Measurements from ENCODE around the gene PTBP2.
A peak's percentile ranks its signal among the peaks of the same experiment; 100 is the strongest.

DNA sequence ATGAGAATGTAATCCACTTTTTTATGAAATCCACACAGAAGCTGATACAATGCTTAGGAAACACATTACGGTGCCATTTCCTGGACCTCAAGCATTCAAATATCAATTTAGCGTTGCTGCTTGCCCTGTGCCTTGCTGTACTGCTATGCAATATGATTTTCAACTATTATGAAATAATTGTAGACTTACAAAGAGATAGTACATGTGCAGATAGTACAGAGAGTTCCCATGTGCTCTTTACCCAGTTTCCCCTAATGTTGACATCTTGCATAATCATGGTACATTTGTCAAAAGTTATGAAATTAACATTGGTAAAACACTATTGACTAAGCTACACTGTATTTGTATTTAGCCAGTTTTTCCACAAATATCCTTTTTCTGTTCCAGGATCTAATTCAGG lies 37.7 kb upstream of the PTBP2 start:
- TF ChIP-seq EP300 (IDR thresholded peaks at IDR 0.05) (peak in 1 of 2 donors; percentile 42), POLR2A (IDR thresholded peaks at IDR 0.05) (no peak)
- TF ChIP-seq, protein P1, sequence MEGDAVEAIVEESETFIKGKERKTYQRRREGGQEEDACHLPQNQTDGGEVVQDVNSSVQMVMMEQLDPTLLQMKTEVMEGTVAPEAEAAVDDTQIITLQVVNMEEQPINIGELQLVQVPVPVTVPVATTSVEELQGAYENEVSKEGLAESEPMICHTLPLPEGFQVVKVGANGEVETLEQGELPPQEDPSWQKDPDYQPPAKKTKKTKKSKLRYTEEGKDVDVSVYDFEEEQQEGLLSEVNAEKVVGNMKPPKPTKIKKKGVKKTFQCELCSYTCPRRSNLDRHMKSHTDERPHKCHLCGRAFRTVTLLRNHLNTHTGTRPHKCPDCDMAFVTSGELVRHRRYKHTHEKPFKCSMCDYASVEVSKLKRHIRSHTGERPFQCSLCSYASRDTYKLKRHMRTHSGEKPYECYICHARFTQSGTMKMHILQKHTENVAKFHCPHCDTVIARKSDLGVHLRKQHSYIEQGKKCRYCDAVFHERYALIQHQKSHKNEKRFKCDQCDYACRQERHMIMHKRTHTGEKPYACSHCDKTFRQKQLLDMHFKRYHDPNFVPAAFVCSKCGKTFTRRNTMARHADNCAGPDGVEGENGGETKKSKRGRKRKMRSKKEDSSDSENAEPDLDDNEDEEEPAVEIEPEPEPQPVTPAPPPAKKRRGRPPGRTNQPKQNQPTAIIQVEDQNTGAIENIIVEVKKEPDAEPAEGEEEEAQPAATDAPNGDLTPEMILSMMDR (IDR thresholded peaks at IDR 0.05), result no peak
